GM19438 (cell line): ENCODE measurements around the gene MACROH2A1.

Experiments used
- ATAC-seq: cut with Tn5 transposase; IDR thresholded peaks from one replicate; pipeline ENCODE4 v1.9.1; 2021; ENCODE audit warnings: low read depth; ENCODE audit not compliant: unreplicated experiment

Gene MACROH2A1

GRCh38 chr5:135436951-135437418, 38.0 kb upstream of the MACROH2A1 start:
- ATAC-seq = no peak

GRCh38 chr5:135435467-135436330, 36.7 kb upstream of the MACROH2A1 start:
- ATAC-seq = no peak

- no peak for ATAC-seq
These were observed 35.8 kb upstream of the MACROH2A1 start for GRCh38 chr5:135434591-135435466.

- ATAC-seq = no peak
These were observed 34.8 kb upstream of the MACROH2A1 start for GRCh38 chr5:135433681-135434426.

- ATAC-seq = no peak
These were observed 33.1 kb upstream of the MACROH2A1 start for GRCh38 chr5:135432113-135432512.

- ATAC-seq = no peak
These were observed 31.1 kb upstream of the MACROH2A1 start for GRCh38 chr5:135430135-135430437.

GRCh38 chr5:135429301-135430134, 30.5 kb upstream of the MACROH2A1 start:
- no peak for ATAC-seq

GRCh38 chr5:135428586-135428985, 29.6 kb upstream of the MACROH2A1 start:
- ATAC-seq = no peak

- ATAC-seq = no peak
These were observed 27.4 kb upstream of the MACROH2A1 start for GRCh38 chr5:135426102-135427082.

- no peak for ATAC-seq
These were observed 26.6 kb upstream of the MACROH2A1 start for GRCh38 chr5:135425641-135426040.

- ATAC-seq = no peak
These were observed 24.8 kb upstream of the MACROH2A1 start for GRCh38 chr5:135423846-135424168.

- ATAC-seq = no peak
These were observed 24.3 kb upstream of the MACROH2A1 start for GRCh38 chr5:135423146-135423845.

GRCh38 chr5:135422419-135422818, 23.4 kb upstream of the MACROH2A1 start:
- ATAC-seq = no peak

GRCh38 chr5:135417083-135417482, 18.1 kb upstream of the MACROH2A1 start:
- no peak for ATAC-seq

- ATAC-seq = no peak
These were observed 6.1 kb upstream of the MACROH2A1 start for GRCh38 chr5:135405082-135405481.

GRCh38 chr5:135402031-135402430, 3.0 kb upstream of the MACROH2A1 start:
- no peak for ATAC-seq

- ATAC-seq = no peak
These were observed 1.8 kb upstream of the MACROH2A1 start for GRCh38 chr5:135400866-135401265.

- ATAC-seq = no peak
These were observed 937 bp upstream of the MACROH2A1 start for GRCh38 chr5:135399794-135400542.
